Stimulated activated naive B cell treated with anti-CD40 and anti-IgM and Interleukin-4, amounts not matched to agents 10 μg/mL and 1 μg/mL and 100 μg/mL, for 72 hours (primary cell): ENCODE results near the gene NKD1.
A peak's percentile ranks its signal among the peaks of the same experiment; 100 is the strongest.
"Not testable (repeated sequence)": the region's sequence is repeated elsewhere in the genome, so short reads cannot be mapped to it uniquely, and the experiment has no call there.

Source experiments
- ATAC-seq, 2 donors: fragments of 150-1000 bp; cut with Tn5 transposase; replicated peaks; 2 replicates each; pipeline ENCODE4 v1.10.0; 2021; ENCODE audit warnings: moderate library complexity in 1 of 2
- DNase-seq: peaks from one replicate; pipeline ENCODE4 v3.0.0; 2021
- H3K27ac Mint-ChIP-seq: one replicate; pipeline ENCODE4 v1.8.0; 2022; ENCODE audit warnings: mild to moderate bottlenecking, mixed read lengths
- H3K27me3 Mint-ChIP-seq, 2 donors: one replicate each; pipeline ENCODE4 v1.8.0; 2022; ENCODE audit warnings: mixed read lengths in 2 of 2
- H3K36me3 Mint-ChIP-seq, 2 donors: one replicate each; pipeline ENCODE4 v1.8.0; 2022; ENCODE audit warnings: mixed read lengths in 2 of 2, mild to moderate bottlenecking in 1 of 2
- H3K4me1 Mint-ChIP-seq, 2 donors: one replicate each; pipeline ENCODE4 v1.8.0; 2022; ENCODE audit warnings: mixed read lengths in 2 of 2, mild to moderate bottlenecking in 1 of 2
- H3K4me3 Mint-ChIP-seq, 2 donors: one replicate each; pipeline ENCODE4 v1.8.0; 2022; ENCODE audit warnings: mild to moderate bottlenecking in 2 of 2, mixed read lengths in 2 of 2, moderate library complexity in 1 of 2
- H3K9me3 Mint-ChIP-seq, 2 donors: one replicate each; pipeline ENCODE4 v1.8.0; 2022; ENCODE audit warnings: mixed read lengths in 2 of 2, mild to moderate bottlenecking in 1 of 2

NKD1 gene

DNA sequence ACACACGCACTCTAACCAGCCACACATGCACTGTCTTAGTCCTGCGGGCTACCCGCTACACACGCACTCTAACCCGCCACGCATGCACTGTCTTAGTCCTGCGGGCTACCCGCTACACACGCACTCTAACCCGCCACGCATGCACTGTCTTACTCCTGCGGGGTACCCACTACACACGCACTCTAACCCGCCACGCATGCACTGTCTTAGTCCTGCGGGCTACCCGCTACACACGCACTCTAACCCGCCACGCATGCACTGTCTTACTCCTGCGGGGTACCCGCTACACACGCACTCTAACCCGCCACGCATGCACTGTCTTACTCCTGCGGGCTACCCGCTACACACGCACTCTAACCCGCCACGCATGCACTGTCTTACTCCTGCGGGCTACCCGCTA is 31.2 kb downstream of the NKD1 start:
- not testable (repeated sequence) for H3K9me3 Mint-ChIP-seq, DNase-seq, H3K36me3 Mint-ChIP-seq, H3K27ac Mint-ChIP-seq, ATAC-seq, H3K4me3 Mint-ChIP-seq, H3K27me3 Mint-ChIP-seq
- H3K4me1 Mint-ChIP-seq: peaks cover 16 to 19% of the 10 kb centered on the region in 2 donors

DNA sequence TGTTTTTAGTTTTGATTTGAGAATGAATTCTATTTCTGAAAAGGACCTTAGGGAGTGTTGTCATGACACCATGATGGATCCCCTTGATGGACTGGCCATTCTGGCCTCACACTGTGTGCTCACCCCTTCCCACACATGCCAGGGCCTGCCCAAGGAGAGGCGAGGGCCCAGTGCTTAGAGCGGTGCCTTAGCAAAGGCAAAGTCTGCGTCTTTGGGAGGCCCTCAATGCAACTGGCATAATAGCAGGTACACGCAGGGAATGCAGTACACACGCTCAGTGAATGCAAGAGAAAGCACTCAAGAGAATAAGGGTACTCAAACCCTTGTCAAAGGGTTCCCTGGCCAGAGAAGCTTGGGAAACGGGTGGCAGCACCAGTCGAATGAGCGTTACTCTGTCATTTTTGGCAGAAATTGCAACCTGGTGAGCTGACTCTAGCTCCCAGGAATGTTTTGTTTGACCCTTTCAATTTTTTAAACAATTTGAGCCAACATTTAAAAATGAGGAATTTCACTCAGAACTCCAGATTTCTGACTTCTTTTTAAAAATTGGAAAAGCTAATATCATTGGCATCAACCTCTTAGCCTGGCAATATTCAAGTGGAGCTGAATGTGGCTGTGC is 32.1 kb downstream of the NKD1 start:
- no peaks in the 10 kb centered on the region for H3K27me3 Mint-ChIP-seq
- H3K27ac Mint-ChIP-seq: no peak overlapping the region
- peaks cover 2 to 5% of the 10 kb centered on the region in 2 donors for H3K36me3 Mint-ChIP-seq
- no peak overlapping the region for H3K4me3 Mint-ChIP-seq
- ATAC-seq (no peak), DNase-seq (no peak)
- peaks cover 0 to 2% of the 10 kb centered on the region in 2 donors for H3K9me3 Mint-ChIP-seq
- peaks cover 16 to 24% of the 10 kb centered on the region in 2 donors for H3K4me1 Mint-ChIP-seq

- DNase-seq: no peak
- no peak overlapping the region for H3K27ac Mint-ChIP-seq
These were observed 33.6 kb downstream of the NKD1 start for GRCh38 chr16:50581845-50582244.

GRCh38 chr16:50583211-50583610 is 35.0 kb downstream of the NKD1 start:
- Mint-ChIP-seq H3K36me3 (peaks cover 2 to 5% of the 10 kb centered on the region in 2 donors), H3K4me3 (no peak overlapping the region), H3K27ac (no peak overlapping the region), H3K27me3 (no peaks in the 10 kb centered on the region), H3K9me3 (peaks cover 0 to 2% of the 10 kb centered on the region in 2 donors), H3K4me1 (peaks cover 11 to 21% of the 10 kb centered on the region in 2 donors)
- ATAC-seq (no peak), DNase-seq (no peak)

More at GRCh38 chr16:50581845-50582244, 33.6 kb downstream of the NKD1 start:
- Mint-ChIP-seq H3K4me1 (peaks cover 16 to 24% of the 10 kb centered on the region in 2 donors), H3K27me3 (no peaks in the 10 kb centered on the region), H3K36me3 (peaks cover 2 to 5% of the 10 kb centered on the region in 2 donors), H3K4me3 (no peak overlapping the region), H3K9me3 (peaks cover 0 to 2% of the 10 kb centered on the region in 2 donors)
- no peak for ATAC-seq

- ATAC-seq: peak; percentile 63 to 65
These were observed 36.0 kb downstream of the NKD1 start for GRCh38 chr16:50584033-50584722.

DNA sequence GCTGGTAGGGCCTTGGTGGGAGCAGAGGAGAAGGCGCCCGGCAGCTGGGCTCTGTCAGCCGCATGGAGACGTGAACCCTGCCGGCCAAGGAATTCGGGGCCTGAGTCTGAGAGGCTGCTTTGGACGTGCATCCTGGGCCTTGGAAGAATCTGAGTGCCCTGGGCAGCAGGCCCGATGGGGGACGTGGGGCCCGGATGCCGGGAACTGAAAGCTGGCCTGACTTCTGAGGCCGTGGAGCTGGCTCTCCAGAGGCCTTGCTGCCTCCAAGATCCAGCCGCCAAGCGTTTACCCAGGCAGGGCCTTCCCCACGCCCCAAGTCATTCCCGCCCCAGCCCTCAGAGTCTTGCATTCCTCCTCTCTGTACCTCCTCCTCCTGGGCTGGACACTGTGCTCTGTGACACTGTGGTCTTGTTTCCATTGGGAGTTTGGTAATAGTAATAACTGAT is 37.2 kb downstream of the NKD1 start:
- H3K27me3 Mint-ChIP-seq: no peaks in the 10 kb centered on the region
- H3K27ac Mint-ChIP-seq: no peak overlapping the region
- DNase-seq (no peak), ATAC-seq (no peak)
- peaks cover 20 to 34% of the 10 kb centered on the region in 2 donors for H3K4me1 Mint-ChIP-seq
- H3K36me3 Mint-ChIP-seq: peaks cover 0 to 3% of the 10 kb centered on the region in 2 donors
- no peaks in the 10 kb centered on the region for H3K9me3 Mint-ChIP-seq
- H3K4me3 Mint-ChIP-seq: no peak overlapping the region

More at GRCh38 chr16:50584033-50584722, 36.0 kb downstream of the NKD1 start:
- H3K36me3 Mint-ChIP-seq: peaks cover 2 to 8% of the 10 kb centered on the region in 2 donors
- no peak overlapping the region for H3K4me3 Mint-ChIP-seq
- H3K27ac Mint-ChIP-seq: no peak overlapping the region
- H3K4me1 Mint-ChIP-seq: peaks cover 12 to 23% of the 10 kb centered on the region in 2 donors
- peak; percentile 10 for DNase-seq
- no peaks in the 10 kb centered on the region for H3K27me3 Mint-ChIP-seq
- peaks cover 0 to 2% of the 10 kb centered on the region in 2 donors for H3K9me3 Mint-ChIP-seq

- Mint-ChIP-seq H3K4me3 (no peak overlapping the region), H3K4me1 (peaks cover 23 to 41% of the 10 kb centered on the region in 2 donors)
- ATAC-seq: no peak
These were observed 39.3 kb downstream of the NKD1 start for GRCh38 chr16:50587543-50587942.

GRCh38 chr16:50588276-50588675 is 40.1 kb downstream of the NKD1 start:
- H3K9me3 Mint-ChIP-seq: no peaks in the 10 kb centered on the region

More at GRCh38 chr16:50587543-50587942, 39.3 kb downstream of the NKD1 start:
- Mint-ChIP-seq H3K27me3 (peaks cover 0 to 4% of the 10 kb centered on the region in 2 donors), H3K27ac (no peak overlapping the region), H3K9me3 (no peaks in the 10 kb centered on the region), H3K36me3 (peaks cover 0 to 3% of the 10 kb centered on the region in 2 donors)
- no peak for DNase-seq

DNA sequence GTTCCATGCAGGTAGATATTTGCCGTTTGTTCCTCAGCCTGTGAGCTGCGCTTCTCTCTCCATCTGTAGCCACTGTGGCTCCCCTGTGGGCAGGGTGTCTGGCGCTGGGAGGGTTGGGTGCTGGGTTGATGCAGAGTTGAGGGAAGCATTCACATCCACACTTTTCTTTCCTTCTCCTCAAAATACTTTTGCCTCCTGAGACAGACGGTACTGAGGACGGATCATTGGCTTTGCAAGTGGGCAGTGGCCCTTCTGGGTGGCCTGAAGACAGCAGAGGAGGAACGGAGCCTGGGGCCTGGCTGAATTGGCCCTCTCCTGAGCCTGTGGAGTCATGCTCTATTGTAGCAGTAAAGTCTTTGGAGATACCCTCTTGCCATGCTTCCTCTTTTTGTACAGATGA is 43.0 kb downstream of the NKD1 start:
- Mint-ChIP-seq H3K36me3 (peaks cover 0 to 3% of the 10 kb centered on the region in 2 donors), H3K4me3 (no peak overlapping the region), H3K4me1 (peaks cover 20 to 29% of the 10 kb centered on the region in 2 donors), H3K9me3 (no peaks in the 10 kb centered on the region), H3K27ac (peak overlapping the region; percentile 90), H3K27me3 (peaks cover 0 to 6% of the 10 kb centered on the region in 2 donors)
- DNase-seq (no peak), ATAC-seq (no peak)

More at GRCh38 chr16:50588276-50588675, 40.1 kb downstream of the NKD1 start:
- DNase-seq (no peak), ATAC-seq (no peak)
- Mint-ChIP-seq H3K36me3 (peaks cover 0 to 3% of the 10 kb centered on the region in 2 donors), H3K27ac (peak overlapping the region; percentile 97), H3K27me3 (peaks cover 0 to 6% of the 10 kb centered on the region in 2 donors), H3K4me1 (peaks cover 23 to 41% of the 10 kb centered on the region in 2 donors), H3K4me3 (no peak overlapping the region)

DNA sequence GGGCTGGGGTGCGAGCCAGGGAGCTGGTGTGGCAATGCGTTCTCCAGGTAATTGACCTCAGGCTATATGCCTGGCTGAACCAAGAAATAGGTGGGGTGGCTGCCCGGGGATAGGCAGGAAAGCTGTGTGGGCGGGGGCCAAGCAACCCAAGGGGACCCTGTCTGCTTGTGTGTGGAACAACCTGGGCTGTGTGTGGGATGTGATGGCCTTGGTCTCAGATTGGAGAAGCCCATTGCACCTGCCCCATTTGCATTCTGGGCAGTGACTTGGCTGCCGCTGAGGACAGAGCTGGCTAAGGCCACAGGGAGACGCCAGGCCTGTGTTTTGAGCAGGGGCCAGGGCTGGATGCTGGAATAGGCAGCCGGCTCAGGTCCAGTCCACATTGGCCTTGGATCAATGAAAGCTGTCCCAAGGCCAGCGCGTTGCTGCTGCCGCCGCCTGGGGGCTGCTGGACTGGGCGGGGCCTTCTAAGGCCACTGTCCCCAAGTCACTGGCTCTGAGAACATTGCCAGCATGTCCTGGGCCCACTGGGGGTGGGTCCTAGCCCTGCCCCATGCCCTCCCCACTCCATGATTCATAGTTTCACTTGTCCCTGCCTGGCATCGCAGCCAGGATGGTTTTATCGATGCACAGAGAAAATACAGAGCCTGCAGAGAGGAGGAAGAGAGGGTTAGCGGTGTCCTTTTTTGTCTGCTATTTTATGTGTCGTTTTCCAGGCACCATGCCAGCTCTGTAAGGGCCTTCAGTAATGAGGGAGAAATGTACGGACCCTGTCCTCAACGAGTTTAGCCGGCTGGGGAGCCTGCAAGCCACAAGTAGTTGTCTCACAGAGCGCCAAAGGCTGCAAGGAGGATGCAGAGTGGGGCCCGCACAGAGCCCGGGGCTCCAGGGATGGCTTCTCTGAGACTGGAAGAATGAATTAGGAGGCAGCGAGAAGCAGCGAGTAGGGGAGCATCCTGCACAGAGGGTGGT is 43.9 kb downstream of the NKD1 start:
- H3K27me3 Mint-ChIP-seq: peaks cover 4 to 6% of the 10 kb centered on the region in 2 donors
- ATAC-seq: no peak
- H3K36me3 Mint-ChIP-seq: peaks cover 0 to 3% of the 10 kb centered on the region in 2 donors
- no peak for DNase-seq
- no peak overlapping the region for H3K4me3 Mint-ChIP-seq
- peaks cover 22 to 29% of the 10 kb centered on the region in 2 donors for H3K4me1 Mint-ChIP-seq
- H3K27ac Mint-ChIP-seq: peak overlapping the region; percentile 90
- H3K9me3 Mint-ChIP-seq: no peaks in the 10 kb centered on the region

GRCh38 chr16:50592996-50593395 is 44.8 kb downstream of the NKD1 start:
- Mint-ChIP-seq H3K4me1 (peaks cover 22 to 29% of the 10 kb centered on the region in 2 donors), H3K27ac (no peak overlapping the region)

GRCh38 chr16:50593410-50594150 is 45.4 kb downstream of the NKD1 start:
- peaks cover 21 to 24% of the 10 kb centered on the region in 2 donors for H3K4me1 Mint-ChIP-seq
- DNase-seq: no peak
- no peak overlapping the region for H3K4me3 Mint-ChIP-seq
- peaks cover 0 to 3% of the 10 kb centered on the region in 2 donors for H3K36me3 Mint-ChIP-seq
- no peak overlapping the region for H3K27ac Mint-ChIP-seq
- peaks cover 5 to 6% of the 10 kb centered on the region in 2 donors for H3K27me3 Mint-ChIP-seq
- ATAC-seq: no peak
- H3K9me3 Mint-ChIP-seq: no peaks in the 10 kb centered on the region

More at GRCh38 chr16:50592996-50593395, 44.8 kb downstream of the NKD1 start:
- Mint-ChIP-seq H3K4me3 (no peak overlapping the region), H3K36me3 (peaks cover 0 to 3% of the 10 kb centered on the region in 2 donors), H3K27me3 (peaks cover 5 to 6% of the 10 kb centered on the region in 2 donors), H3K9me3 (no peaks in the 10 kb centered on the region)
- DNase-seq: no peak
- no peak for ATAC-seq
